GM21367 (cell line): Measurements from ENCODE around the gene PTPN12.
A peak's percentile ranks its signal among the peaks of the same experiment; 100 is the strongest.
"Not testable (repeated sequence)": the region's sequence is repeated elsewhere in the genome, so short reads cannot be mapped to it uniquely, and the experiment has no call there.

Experiments
- ATAC-seq: cut with Tn5 transposase; IDR thresholded peaks from one replicate; pipeline ENCODE4 v1.9.1; 2021; ENCODE audit not compliant: unreplicated experiment

Gene PTPN12

DNA sequence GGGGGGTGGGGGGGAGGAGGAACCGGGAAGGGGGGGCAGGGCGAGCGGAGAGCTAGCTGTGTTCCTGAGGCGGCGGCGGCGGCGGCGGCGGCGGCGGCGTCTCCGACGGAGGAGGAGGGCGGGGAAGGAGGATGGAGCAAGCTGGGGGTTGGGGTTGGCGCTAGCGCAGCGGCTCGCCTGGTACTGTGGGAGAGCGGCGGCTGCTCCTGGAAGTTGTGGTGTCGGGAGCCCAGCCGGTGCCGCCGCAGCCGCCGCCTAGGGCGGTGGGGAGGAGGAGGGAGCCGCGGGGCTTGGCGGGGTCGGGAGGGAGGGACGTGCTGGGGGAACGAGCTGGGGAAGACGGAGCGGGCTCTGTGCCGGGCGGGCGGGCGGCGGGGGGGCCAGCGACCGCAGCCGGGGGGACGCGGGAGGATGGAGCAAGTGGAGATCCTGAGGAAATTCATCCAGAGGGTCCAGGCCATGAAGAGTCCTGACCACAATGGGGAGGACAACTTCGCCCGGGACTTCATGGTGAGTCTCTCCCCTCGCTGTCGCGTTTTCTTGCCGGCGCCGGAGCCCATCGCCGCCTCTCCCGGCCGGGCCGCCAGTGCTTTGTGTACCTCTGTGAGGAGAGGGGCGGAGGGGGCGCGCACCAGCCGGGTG, at the start of gene PTPN12:
PTPN12 (plus strand) TSS at position 160 of the 642 bp plus-strand sequence; CDS start at position 412, 252 bp downstream.
- ATAC-seq, result peak; percentile 28

DNA sequence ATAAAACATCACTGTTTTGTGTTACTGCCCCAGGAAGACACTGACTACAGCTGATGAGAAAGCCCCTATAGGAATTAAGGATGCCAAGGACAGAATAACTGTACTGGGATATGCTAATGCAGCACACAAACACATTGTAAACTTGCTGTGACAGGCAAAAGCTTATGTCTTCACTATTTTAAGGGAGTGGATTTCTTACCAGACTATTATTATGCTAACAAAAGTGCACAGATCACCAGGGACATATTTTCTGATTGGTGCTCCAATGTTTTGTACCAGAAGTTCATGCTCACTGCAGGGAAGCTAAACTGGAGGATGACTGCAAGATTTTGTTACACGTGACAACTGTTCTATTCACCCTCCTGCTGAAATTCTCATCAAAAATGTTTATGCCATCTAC, 48.1 kb upstream of the PTPN12 start:
- no peak for ATAC-seq

DNA sequence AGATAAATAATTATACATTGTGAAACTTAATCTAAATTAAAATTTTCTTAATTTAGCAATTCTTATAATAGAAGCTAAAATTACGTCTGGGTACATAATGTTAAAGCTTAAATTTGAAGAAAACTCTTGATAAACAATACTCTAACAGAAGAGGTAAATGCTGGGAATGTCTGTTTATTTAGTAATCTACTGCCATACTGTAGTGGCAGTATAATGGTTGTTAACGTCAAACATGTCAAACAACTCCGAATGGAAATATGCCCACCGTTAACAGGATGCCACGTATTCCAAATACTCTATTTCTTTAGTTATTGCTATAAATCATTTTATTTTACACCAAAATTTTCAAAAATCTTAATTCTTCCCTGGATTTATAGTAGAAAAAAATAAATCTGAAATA, 40.0 kb upstream of the PTPN12 start:
- no peak for ATAC-seq

DNA sequence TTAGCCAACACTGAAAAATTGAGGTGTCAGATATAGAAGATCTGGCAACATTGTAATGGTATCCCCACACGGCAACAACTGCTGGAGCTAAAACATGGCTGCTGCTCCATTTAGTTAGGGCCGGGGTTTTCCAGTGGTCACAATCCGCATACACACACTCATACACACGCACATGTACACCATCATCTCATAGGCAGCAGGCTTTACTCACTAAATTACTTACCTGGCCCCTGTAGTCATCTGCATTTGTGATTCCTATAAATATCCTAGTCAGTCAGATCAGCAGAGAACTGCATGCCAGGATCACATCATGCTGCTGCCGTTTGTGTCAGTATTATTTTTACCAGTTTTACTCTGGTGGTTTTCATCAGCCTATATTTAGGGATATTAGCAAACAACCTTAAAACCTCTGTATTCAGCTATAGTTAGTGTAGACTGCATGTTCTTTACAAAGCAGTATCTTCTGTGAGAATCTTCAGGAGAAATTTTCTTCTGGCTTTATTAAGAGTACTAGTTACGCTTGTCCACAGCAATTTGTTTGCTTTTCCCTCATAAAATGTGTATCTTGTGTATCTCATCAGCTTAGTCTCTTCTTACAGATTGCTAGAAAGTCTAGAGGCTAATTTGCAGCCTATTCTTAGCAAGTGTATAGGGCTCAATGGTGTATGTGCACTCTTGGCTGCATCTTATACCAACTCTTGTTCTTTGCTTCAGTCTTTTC, 38.3 kb upstream of the PTPN12 start:
- no peak for ATAC-seq

DNA sequence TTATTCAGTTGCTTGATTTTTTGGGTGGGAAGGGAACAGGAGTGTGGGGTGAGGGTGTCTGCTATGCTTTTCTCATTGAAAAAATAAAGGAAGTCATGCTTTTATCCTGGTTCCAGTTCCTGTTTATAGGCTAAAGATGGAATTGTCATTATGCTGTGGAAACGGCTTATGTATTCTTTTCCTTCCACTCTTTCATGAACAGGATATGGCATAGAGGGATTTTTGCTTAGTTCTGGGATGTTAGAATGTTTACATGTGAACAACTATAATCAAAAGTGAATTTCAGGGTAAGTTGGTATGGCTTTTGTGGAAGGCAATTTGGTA, 35.9 kb upstream of the PTPN12 start:
- no peak for ATAC-seq

DNA sequence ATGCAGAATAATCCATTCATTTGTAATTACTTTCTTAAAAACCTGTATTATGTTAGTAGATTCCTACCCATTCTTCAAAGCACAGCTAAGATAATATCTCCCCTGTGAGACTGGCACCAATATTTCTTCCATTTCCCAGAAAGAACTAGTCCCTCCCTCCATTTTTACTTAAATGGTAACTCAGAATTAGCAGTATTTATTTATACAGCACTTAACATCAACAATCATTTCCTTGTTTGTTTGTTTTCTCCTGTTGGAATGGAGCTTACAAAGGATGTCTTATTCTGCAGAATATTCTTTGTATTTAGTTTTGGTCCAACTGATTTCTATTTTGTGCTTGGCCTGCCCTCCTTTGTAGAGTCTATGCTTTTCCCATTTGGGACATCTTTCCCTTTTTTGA, 32.1 kb upstream of the PTPN12 start:
- no peak for ATAC-seq

DNA sequence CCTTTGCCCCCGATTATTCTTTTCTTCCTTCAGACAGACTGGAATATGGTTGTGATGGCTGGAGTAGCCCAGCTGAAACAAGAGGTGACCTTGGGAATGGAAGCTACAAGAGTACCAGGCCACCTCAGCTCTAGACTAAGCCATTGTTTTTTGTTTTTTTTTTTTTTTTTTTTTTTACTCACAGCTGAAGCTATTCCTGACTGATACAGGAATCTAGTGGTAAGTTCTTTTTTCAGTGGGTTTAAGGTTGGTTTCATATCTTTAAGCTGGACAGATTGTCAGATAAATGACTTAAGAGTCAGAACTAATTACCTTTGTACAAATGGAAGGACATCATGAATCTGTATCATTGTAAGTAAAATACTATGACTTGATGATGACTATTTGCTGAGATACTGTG, 30.2 kb upstream of the PTPN12 start:
- ATAC-seq, result no peak

DNA sequence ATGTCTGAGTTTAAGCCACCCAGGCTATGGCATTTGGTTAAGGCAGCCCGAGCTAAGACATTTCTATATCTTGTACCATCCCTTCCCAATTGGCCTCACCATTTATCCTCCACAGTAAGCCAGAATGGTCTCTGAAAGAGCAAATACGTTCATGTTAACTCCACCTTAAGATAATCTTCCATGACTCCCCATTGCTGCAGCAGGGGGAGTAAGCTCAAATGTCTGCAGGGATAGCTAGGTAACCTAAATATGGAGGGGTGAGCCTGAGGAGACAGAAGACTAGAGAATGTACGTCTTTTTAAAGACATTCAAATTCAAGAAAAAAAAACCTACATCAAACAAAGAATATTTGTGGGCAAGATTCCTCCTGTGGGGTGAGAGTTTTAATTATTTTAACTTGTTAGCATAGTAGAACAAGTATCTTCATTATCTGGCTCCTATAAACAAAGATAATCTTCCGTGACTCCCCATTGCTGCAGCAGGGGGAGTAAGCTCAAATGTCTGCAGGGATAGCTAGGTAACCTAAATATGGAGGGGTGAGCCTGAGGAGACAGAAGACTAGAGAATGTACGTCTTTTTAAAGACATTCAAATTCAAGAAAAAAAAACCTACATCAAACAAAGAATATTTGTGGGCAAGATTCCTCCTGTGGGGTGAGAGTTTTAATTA, 24.0 kb upstream of the PTPN12 start:
- not testable (repeated sequence) for ATAC-seq

DNA sequence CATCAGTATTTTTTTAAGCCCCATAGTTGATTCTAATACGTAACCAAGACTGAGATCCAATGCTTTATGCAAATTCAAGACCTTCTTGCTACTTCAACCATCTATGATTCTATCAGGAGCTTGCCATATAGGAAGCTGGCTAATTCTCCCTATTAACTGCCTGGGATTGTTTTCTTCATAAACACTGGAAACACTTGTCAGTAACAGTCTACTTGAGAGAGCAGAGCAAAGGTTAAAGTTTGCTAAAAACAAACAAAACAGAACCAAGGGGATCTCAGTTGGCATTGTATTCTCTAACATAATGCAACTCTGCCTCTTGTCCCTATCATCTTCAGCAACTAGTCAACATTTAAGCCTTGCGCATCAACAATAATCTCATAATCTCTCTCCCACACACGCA, 21.0 kb upstream of the PTPN12 start:
- no peak for ATAC-seq

DNA sequence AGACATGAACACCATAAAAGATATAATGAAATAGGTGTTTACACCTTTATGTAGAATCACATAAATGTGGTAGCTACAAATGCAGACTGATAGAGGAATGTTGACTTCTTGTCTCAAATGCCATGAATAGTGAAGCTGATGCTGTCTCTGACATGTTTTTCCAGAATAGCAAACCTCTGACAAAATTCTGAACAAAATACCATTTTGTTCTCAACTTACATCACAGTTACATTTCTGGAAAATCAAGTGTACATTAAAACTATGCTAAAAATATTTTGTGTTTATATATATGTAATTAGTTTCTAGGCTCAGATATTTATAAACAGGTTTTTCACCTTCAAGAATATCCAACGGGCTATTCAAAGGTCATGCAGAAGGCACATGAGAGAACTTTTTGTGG, 16.8 kb upstream of the PTPN12 start:
- no peak for ATAC-seq

DNA sequence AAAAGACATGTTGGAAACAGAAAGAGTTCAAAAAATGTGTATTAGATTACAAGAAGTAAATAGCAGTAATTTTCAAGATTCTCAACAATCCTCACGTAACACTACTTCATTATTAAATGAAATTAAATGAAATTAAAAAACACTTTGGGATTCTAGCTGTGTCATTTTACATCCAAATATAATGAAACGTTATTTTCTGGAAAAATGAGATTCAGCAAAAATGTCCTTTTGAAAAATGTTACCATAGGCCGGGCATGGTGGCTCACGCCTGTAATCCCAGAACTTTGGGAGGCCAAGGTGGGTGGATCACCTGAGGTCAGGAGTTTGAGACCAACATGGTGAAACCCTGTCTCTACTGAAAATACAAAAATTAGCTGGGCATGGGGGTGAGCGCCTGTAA, 15.6 kb upstream of the PTPN12 start:
- ATAC-seq, result not testable (repeated sequence)

DNA sequence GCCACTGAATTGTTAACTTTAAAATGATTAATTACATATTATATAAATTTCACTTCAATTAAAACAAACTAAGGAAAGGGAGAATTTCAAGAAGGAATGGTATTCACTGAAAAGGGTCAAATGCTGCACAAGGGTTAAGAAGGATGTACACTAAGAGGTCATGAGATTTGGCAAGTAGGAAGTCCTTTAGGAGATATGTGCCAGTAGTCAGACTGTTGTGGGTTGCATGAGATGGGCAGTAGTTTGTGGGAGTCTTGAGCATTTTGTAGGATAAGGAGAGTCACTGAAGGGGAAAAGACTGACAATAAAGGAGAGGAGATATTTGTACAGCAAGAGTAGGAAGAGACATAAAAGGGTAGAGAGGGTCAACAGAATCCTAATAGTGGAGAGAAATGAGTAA, 12.4 kb upstream of the PTPN12 start:
- no peak for ATAC-seq

DNA sequence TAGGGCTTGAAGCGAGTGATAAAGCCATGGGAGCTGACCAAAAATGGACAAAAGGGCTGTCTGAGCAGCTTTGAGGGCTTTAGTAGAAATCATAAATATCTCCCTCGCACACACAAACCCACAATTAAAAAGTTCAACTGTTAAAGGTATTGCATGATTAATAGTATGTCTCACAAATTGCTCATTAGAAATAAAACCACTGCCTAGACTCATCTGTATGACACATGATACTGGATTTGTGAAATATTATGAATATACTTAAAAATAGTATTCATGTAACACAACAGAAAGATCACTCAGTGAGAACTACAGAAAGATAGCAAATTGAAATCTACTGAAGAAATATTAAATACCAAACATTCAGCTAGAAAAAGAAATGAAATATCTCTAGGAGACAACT, 11.9 kb upstream of the PTPN12 start:
- ATAC-seq, result no peak

DNA sequence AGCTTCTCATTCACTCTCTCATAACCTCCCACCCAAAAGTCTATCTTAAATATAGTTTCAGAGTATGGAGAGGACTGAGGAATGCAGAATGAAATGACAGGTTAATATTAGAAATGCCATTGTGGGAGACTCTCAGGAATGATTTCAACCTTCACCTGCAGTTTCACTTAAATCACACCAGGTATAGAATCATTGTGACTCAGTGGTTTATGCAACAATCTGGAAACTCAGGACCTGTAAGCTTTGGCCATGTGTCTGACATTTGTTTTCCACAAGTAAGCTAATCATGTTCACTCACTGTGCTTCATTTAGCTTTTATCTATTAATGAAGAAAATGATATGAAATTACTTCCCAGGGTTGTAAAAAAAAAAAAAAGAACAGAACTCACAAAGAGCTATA, 8.7 kb upstream of the PTPN12 start:
- no peak for ATAC-seq

DNA sequence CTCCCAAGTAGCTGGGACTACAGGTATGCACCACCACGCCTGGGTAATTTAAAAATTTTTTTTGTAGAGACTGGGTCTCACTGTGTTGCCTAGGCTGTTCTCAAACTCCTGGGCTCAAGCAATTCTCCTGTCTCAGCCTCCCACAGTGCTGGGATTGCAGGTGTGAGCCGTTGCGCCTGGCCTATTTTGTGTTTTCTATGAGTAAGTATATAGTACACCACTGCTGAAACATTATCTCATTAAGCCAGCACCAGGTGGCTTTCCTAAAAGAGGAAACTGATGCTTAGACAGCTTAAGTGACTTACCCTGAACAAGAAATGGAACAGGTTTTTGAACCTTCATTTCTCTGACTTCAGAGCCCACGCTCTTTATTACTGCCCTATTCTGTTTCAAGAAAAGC, 7.8 kb upstream of the PTPN12 start:
- ATAC-seq, result no peak

DNA sequence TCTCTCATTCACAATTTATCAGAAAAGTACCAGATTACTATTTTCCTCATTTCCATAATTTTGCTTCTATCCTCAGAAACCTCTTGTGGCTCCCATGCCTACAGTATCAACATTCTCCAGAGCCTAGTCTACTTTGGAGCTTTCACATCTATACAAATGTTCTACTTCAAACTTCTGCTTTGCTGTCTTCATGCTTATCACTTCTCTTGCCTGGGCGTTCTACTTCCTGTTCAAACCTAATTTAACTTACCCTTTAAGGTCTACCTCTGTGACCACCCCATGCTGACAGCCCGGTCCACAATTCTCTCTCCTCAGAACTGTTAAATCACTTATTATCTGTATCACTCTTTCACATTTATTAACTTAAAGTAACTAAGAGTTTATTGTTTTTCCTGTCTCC, 6.1 kb upstream of the PTPN12 start:
- ATAC-seq, result no peak

DNA sequence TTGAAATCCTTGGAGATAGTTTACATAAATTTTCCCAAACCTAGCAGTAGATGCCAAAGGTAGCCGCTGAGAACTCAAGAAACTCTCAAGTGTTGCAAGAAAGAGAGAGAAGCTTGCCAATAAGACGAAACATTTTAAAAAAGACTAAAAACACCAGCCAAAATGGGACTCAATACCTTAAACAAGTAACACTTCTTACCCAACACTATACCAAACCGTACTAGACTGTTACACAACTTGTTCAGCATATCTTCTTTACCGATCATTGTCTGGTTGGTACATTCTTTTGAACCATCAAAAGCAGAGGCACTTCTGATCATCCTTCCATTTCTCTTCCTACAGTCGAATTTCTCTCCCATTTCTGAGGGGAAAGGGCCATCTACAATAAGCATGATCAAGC, 4.8 kb upstream of the PTPN12 start:
- ATAC-seq, result no peak

DNA sequence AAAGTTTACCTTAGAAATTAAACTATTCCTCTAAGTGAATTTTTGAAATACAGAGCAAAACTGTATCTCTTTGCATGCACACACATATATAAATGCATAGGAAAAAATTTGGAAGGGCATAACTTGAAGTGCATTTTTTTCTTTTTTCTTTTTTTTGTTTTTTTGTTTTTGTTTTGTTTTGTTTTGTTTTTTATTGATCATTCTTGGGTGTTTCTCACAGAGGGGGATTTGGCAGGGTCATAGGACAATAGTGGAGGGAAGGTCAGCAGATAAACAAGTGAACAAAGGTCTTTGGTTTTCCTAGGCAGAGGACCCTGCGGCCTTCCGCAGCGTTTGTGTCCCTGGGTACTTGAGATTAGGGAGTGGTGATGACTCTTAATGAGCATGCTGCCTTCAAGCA, 4.4 kb upstream of the PTPN12 start:
- ATAC-seq, result not testable (repeated sequence)

DNA sequence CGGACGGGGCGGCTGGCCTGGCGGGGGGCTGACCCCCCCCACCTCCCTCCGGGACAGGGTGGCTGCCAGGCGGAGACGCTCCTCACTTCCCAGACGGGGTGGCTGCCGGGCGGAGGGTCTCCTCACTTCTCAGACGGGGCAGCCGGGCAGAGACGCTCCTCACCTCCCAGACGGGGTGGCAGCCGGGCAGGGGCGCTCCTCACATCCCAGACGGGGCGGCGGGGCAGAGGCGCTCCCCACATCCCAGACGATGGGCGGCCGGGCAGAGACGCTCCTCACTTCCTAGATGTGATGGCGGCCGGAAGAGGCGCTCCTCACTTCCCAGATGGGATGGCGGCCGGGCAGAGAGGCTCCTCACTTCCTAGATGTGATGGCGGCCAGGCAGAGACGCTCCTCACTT, 3.0 kb upstream of the PTPN12 start:
- not testable (repeated sequence) for ATAC-seq

DNA sequence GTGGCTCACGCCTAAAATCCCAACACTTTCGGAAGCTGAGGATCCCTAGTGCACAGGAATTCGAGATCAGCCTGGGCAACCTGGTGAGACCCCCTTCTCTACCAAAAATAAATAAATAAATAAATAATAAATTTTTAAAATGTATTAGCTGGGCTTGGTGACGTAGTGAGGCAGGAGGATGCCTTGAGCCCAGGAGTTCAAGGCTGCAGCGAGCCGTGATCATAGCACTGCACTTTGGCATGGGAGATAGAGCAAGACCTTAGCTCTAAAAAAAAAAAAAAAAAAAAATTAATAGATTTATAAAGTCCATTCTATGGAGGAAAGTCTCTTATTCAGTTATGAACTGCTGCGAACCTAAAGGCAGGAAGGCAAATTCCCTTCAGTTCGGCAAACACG, 1.1 kb upstream of the PTPN12 start:
- no peak for ATAC-seq

DNA sequence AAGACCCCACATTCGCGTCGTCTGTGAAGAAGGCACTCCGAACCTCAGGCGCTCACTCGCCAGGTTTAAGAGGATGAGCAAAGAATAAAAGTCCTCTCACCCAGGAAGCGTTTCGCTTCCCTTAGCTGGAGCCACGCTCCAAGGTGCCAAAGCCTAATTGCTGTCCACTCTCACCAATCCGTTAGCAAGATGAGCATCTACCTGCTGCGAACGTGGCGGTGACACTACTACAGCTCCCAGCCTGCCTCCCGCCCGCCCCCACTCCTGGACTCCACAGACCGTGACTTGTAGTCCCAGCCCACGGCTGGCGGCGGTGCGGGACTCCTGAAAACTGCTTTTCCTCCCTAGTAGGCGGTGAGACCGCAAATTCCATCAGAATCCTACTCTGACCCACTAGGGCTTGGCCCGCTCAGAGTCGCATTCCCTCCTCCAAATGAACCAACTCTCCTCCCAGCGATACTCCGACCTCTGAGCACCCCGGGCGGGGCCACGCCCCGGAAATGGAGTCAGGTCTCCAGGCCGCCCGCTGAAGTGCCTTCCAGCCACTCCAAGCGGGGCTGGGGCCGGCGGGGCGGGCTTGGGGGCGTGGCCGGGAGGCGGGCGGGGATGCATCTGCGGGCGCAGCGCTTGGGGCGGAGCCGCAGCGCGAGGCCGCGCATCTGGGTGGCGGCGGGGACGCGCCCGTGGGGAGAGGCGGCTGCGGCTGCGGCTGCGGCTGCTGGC, 521 bp upstream of the PTPN12 start:
- peak; percentile 88 for ATAC-seq

DNA sequence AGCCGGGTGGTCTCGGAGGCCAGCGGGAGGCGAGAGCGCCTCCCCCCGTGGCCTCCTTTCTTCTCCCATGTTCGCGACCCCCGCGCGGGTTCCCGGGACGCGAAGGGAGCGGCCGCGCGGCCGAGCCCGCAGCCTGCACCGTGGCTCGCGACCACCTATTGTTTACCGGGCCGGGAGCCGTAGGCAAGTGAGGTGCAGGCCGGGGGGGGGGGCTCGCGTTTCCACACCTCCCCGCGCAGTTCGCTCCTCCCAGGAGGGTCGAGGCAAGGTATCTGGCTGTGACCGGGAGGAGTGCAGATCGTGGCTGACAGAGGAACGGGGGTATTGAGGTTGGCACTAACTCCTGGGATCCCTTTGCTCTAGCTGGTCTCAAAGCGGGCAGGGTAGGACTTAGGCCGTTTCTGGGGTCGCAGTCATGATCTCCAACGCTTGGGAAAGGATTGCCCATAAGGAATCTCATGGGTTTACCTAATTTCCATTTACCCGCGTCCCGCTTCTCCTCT, 734 bp downstream of the PTPN12 start:
- peak; percentile 4 for ATAC-seq
